GM18508 (cell line): ENCODE measurements around the gene CD2AP.
"Not testable (repeated sequence)": the region's sequence is repeated elsewhere in the genome, so short reads cannot be mapped to it uniquely, and the experiment has no call there.

Experiments
- ATAC-seq: cut with Tn5 transposase; IDR thresholded peaks from one replicate; pipeline ENCODE4 v1.9.1; 2021; ENCODE audit warnings: moderate number of reproducible peaks; ENCODE audit not compliant: insufficient read depth, unreplicated experiment

The CD2AP gene

GRCh38 chr6:47552319-47552718 is 74.7 kb downstream of the CD2AP start:
- no peak for ATAC-seq

GRCh38 chr6:47553243-47553642 is 75.7 kb downstream of the CD2AP start:
- not testable (repeated sequence) for ATAC-seq

- ATAC-seq = not testable (repeated sequence)
These were observed 78.9 kb downstream of the CD2AP start for GRCh38 chr6:47556459-47556858.

- ATAC-seq = no peak
These were observed 85.6 kb downstream of the CD2AP start for GRCh38 chr6:47563162-47563561.

- ATAC-seq = not testable (repeated sequence)
These were observed 89.0 kb downstream of the CD2AP start for GRCh38 chr6:47566602-47567001.

GRCh38 chr6:47567586-47567985 is 90.0 kb downstream of the CD2AP start:
- no peak for ATAC-seq

GRCh38 chr6:47571488-47571887 is 93.9 kb downstream of the CD2AP start:
- ATAC-seq = no peak

GRCh38 chr6:47573109-47573508 is 95.5 kb downstream of the CD2AP start:
- no peak for ATAC-seq

- no peak for ATAC-seq
These were observed 97.2 kb downstream of the CD2AP start for GRCh38 chr6:47574789-47575188.

GRCh38 chr6:47579040-47579439 is 101.5 kb downstream of the CD2AP start:
- ATAC-seq = no peak

GRCh38 chr6:47581591-47581990 is 104.0 kb downstream of the CD2AP start:
- ATAC-seq = no peak

GRCh38 chr6:47587493-47587892 is 109.9 kb downstream of the CD2AP start:
- ATAC-seq = no peak

GRCh38 chr6:47592131-47592840 is 114.7 kb downstream of the CD2AP start:
- no peak for ATAC-seq

GRCh38 chr6:47593979-47594378 is 116.4 kb downstream of the CD2AP start:
- ATAC-seq = no peak

GRCh38 chr6:47595785-47596184 is 118.2 kb downstream of the CD2AP start:
- ATAC-seq = no peak

GRCh38 chr6:47598367-47598766 is 120.8 kb downstream of the CD2AP start:
- ATAC-seq = no peak

- ATAC-seq = no peak
These were observed 121.9 kb downstream of the CD2AP start for GRCh38 chr6:47599512-47599911.

- ATAC-seq = no peak
These were observed 125.6 kb downstream of the CD2AP start for GRCh38 chr6:47603227-47603626.

GRCh38 chr6:47603995-47604394 is 126.4 kb downstream of the CD2AP start:
- ATAC-seq = no peak

GRCh38 chr6:47621838-47622449 is 144.4 kb downstream of the CD2AP start:
- ATAC-seq = no peak

- ATAC-seq = no peak
These were observed 149.2 kb downstream of the CD2AP start for GRCh38 chr6:47626782-47627181.
